Nephron progenitor cell (in vitro differentiated cells): ENCODE data around the gene CELF5.

Experiments used
- DNase-seq: peaks from one replicate; pipeline ENCODE4 v3.0.0; 2021
- H3K27ac Mint-ChIP-seq: 2 replicates; pipeline ENCODE4 v1.8.0; 2021; ENCODE audit warnings: mild to moderate bottlenecking, moderate library complexity, mixed read lengths
- H3K27me3 Mint-ChIP-seq: 2 replicates; pipeline ENCODE4 v1.8.0; 2021; ENCODE audit warnings: mild to moderate bottlenecking, low read depth, mixed read lengths; ENCODE audit not compliant: poor library complexity
- H3K36me3 Mint-ChIP-seq: 2 replicates; pipeline ENCODE4 v1.8.0; 2021; ENCODE audit warnings: low read depth, mixed read lengths
- H3K4me1 Mint-ChIP-seq: 2 replicates; pipeline ENCODE4 v1.8.0; 2021; ENCODE audit warnings: mixed read lengths
- H3K4me3 Mint-ChIP-seq: 2 replicates; pipeline ENCODE4 v1.8.0; 2021; ENCODE audit warnings: mild to moderate bottlenecking, moderate library complexity, mixed read lengths
- H3K9me3 Mint-ChIP-seq: 2 replicates; pipeline ENCODE4 v1.8.0; 2021; ENCODE audit warnings: mild to moderate bottlenecking, moderate library complexity, mixed read lengths
- TF ChIP-seq, protein P1 (sequence below): fragments of 200-600 bp; sonication (generic); IDR thresholded peaks from 2 replicates; pipeline ENCODE4 v1.5.0; 2021; ENCODE audit warnings: antibody characterized with exemption

The CELF5 gene

DNA sequence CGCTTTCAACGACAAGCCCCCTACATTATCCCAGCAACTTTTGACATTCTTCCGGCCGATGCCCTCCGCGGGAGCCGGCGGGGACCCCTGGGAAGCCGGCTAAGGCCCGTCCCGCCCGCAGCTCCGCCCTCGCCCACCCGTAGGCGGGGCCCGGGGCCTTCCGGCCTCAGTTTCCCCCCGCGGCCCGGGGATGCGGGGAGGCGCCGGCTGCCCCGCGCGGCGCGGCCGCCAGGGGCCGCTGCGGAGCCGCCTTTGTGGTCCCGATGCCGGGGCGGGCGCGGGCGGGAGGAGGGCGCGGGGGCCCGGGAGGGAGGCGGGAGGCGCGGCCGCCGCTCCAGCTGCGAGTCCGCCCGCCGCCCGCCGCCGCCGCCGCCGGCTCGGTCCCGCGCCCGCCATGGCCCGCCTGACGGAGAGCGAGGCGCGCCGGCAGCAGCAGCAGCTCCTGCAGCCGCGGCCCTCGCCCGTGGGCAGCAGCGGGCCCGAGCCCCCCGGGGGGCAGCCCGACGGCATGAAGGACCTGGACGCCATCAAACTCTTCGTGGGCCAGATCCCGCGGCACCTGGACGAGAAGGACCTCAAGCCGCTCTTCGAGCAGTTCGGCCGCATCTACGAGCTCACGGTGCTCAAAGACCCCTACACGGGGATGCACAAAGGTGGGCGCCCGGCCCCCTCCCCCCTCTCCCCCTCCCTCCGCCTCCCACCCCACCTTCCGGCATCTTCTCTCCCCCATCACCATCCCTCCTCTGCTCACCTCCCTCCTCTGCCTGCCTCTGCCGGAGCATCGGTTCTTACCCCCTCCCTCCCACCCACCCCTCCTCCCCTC lies at the start of gene CELF5:
Gene CELF5 (plus strand): TSS at position 316 of the 823 bp plus-strand sequence. CDS start 79 bp downstream, at position 395.
- Mint-ChIP-seq H3K9me3 (no peaks in the 10 kb centered on the region), H3K4me3 (peak within 1 kb of the TSS; percentile 47), H3K4me1 (no peaks in the 10 kb centered on the region), H3K27ac (no peak within 1 kb of the TSS), H3K36me3 (no peaks in the 10 kb centered on the region), H3K27me3 (peaks cover 40% of the 10 kb centered on the region)
- TF ChIP-seq, protein P1, sequence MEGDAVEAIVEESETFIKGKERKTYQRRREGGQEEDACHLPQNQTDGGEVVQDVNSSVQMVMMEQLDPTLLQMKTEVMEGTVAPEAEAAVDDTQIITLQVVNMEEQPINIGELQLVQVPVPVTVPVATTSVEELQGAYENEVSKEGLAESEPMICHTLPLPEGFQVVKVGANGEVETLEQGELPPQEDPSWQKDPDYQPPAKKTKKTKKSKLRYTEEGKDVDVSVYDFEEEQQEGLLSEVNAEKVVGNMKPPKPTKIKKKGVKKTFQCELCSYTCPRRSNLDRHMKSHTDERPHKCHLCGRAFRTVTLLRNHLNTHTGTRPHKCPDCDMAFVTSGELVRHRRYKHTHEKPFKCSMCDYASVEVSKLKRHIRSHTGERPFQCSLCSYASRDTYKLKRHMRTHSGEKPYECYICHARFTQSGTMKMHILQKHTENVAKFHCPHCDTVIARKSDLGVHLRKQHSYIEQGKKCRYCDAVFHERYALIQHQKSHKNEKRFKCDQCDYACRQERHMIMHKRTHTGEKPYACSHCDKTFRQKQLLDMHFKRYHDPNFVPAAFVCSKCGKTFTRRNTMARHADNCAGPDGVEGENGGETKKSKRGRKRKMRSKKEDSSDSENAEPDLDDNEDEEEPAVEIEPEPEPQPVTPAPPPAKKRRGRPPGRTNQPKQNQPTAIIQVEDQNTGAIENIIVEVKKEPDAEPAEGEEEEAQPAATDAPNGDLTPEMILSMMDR = peak; percentile 21
- DNase-seq = peak; percentile 80

DNA sequence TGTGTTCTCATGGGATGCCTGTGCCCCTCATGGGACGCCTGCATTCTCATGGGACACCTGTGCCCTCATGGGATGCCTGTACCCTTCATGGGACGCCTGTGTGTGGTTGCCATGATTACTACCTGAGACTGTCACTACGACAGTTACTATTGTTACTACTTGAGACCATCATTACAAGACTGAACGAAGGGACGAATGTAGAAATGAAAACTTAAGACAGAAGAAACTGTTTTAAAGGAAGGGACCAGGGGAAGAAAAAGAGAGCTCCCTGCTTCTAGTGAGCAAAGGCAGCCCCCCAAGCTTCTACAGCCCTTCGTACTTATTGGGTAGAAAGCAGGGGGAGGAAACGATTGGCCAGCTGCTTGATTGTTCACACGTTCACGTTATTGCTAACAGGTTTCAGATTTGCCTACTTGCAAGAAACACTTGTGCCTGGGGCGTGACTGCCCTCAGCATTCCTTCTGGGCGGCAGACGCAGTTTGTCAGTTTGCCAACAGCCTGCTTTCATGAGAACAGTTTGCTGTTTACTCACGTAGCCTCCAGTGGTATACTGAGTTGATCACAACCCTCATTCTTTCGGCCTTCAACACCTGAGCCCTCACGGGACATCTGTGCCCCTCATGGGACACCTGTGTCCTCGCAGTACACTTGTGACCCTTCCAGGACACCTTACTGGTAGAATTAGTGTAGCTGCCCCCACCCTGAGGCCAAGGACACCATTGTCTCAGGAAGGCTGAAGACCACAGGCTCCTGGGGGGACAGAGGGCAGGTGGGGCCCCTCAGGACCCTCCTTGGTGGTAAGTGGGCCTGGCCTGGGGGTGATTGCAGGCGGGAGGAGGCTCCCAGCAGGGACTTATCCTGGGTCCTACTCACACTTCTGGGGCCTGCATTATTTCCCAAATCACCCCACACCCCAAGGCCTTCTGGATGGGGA lies 48.4 kb upstream of the CELF5 start:
- Mint-ChIP-seq H3K9me3 (no peaks in the 10 kb centered on the region), H3K4me3 (no peak overlapping the region), H3K27ac (no peak overlapping the region), H3K4me1 (peaks cover 4% of the 10 kb centered on the region), H3K36me3 (no peaks in the 10 kb centered on the region), H3K27me3 (peaks cover 21% of the 10 kb centered on the region)
- TF ChIP-seq, protein P1 = no peak
- no peak for DNase-seq

DNA sequence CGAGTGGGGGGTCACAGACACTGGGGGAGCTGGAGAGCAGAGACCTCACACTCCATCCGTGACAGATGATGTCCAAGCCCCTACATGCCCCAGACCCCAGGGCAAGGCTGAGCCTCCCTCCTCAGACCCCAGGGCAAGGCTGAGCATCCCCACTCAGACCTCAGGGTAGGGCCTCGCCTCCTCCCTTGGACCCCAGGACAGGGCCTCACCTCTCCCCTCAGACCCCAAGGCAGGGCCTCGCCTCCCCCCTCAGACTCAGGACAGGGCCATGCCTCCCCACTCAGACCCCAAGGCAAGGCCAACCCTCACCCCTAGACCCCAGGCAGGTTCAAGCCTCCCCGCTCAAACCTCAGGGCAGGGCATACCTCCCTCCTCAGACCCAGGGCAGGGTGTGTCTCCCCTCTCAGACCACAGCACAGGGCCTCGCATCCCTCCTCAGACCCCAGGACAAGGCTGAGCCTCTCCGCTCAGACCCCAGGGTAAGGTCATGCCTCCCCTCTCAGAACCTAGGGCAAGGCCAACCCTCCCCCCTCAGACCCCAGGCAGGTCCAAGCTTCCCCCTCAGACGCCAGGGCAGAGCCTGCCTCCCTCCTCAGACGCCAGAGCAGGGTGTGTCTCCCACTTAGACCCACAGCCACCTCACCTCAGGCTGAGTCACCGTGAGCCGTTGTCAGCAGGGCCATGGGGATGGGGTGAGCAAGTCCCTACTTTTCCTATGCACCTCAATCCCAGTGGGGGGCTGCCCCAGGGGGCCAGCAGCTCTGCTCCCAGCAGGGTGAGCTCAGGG lies 47.6 kb upstream of the CELF5 start:
- Mint-ChIP-seq H3K4me3 (no peak overlapping the region), H3K9me3 (no peaks in the 10 kb centered on the region), H3K27ac (no peak overlapping the region), H3K27me3 (peaks cover 12% of the 10 kb centered on the region), H3K4me1 (peaks cover 4% of the 10 kb centered on the region), H3K36me3 (no peaks in the 10 kb centered on the region)
- TF ChIP-seq, protein P1 = no peak
- DNase-seq = no peak

DNA sequence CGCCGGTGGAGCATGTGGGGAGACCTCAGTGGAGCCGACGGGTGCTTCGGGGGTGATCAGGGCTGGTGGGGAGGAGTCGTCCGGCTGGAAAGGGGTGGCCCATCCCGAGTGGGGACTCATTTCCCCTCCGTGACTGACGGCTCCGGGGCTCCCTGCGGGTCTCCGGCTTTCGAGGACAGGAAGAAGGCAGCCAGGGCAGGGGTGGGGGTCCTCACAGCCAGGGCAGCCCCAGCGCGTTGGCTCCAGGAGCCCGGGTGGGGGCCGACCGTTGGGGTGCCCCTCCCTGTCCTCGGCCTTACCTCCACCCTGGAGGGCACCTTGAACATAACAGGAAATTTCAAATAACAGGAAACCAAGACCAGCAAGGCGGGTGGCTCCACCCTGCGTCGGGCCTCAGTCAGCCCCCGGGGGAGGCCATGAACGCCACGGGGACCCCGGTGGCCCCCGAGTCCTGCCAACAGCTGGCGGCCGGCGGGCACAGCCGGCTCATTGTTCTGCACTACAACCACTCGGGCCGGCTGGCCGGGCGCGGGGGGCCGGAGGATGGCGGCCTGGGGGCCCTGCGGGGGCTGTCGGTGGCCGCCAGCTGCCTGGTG lies 46.0 kb upstream of the CELF5 start, which contains the start of gene S1PR4:
Gene S1PR4 (plus strand): TSS at position 393 of the 596 bp plus-strand sequence. CDS start 24 bp downstream, at position 417.
- Mint-ChIP-seq H3K36me3 (no peaks in the 10 kb centered on the region), H3K27me3 (peaks cover 6% of the 10 kb centered on the region), H3K4me1 (peaks cover 4% of the 10 kb centered on the region), H3K4me3 (no peak within 1 kb of the TSS), H3K27ac (no peak within 1 kb of the TSS), H3K9me3 (no peaks in the 10 kb centered on the region)
- no peak for DNase-seq
- TF ChIP-seq, protein P1 = no peak
